ENCODE data around the gene TMEM92.

TMEM92 gene

GRCh38 chr17:50329716-50330115 lies 55.5 kb downstream of the TMEM92 start:
- DNase-seq, result no peak

- no peak for DNase-seq
Observed at GRCh38 chr17:50330151-50330775, 56.0 kb downstream of the TMEM92 start.

Measured in retina (tissue), 1 donor.